ENCODE data around the gene CPED1.

DNA sequence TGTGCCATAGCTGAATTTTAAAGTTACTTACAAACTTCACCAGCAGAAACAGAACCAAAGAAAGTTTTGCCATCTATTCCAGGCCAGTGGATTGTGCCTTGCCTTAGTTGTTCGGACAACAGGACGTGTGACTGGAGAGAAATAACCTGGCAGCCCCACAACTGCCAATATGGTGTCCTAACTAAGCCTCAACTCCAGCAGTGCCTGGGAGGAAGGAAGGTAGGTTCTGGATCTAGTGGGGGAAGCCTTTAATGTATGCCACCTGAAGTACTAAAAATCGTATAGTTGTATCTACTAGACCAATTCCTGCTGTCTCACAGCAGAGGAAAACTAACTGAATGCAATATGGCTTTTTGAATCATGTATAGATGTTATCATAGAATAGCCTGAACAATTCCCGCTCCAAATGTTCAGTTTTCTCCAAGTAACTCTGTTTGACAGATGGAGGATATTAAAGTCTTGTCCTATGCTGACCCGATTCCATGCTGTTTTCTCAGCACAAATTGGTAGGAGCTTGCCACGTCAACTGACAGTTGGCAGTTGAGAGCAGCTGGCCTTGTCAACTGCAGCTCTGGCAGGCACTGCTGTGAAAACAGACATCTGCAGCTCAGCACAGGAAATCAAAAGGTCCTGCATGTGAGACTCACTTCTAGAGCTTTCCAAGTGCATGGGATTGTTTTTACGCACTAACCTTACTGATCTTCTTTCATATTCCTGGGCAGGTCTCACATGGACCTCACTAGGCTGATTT, 255.8 kb downstream of the CPED1 start:
- TF ChIP-seq, protein P1, sequence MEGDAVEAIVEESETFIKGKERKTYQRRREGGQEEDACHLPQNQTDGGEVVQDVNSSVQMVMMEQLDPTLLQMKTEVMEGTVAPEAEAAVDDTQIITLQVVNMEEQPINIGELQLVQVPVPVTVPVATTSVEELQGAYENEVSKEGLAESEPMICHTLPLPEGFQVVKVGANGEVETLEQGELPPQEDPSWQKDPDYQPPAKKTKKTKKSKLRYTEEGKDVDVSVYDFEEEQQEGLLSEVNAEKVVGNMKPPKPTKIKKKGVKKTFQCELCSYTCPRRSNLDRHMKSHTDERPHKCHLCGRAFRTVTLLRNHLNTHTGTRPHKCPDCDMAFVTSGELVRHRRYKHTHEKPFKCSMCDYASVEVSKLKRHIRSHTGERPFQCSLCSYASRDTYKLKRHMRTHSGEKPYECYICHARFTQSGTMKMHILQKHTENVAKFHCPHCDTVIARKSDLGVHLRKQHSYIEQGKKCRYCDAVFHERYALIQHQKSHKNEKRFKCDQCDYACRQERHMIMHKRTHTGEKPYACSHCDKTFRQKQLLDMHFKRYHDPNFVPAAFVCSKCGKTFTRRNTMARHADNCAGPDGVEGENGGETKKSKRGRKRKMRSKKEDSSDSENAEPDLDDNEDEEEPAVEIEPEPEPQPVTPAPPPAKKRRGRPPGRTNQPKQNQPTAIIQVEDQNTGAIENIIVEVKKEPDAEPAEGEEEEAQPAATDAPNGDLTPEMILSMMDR (IDR thresholded peaks at IDR 0.05) = no peak
- TF ChIP-seq EP300 (IDR thresholded peaks at IDR 0.05; ENCODE audit: low read depth) (no peak), POLR2A (IDR thresholded peaks at IDR 0.05) (no peak), POLR2AphosphoS5 (IDR thresholded peaks at IDR 0.05) (no peak)

Measured in transverse colon (tissue), 4 donors.